ENCODE data around the gene DNAH5.

The DNAH5 gene

GRCh38 chr5:13700626-13701025 lies 243.9 kb downstream of the DNAH5 start:
- DNase-seq = no peak

GRCh38 chr5:13698885-13699284 lies 245.6 kb downstream of the DNAH5 start:
- no peak for DNase-seq

GRCh38 chr5:13695076-13695712 lies 249.3 kb downstream of the DNAH5 start:
- DNase-seq = no peak

- no peak for DNase-seq
Measured at GRCh38 chr5:13692172-13692571, 252.3 kb downstream of the DNAH5 start.

GRCh38 chr5:13676531-13676930 lies 268.0 kb downstream of the DNAH5 start:
- no peak for DNase-seq

GRCh38 chr5:13674391-13674790 lies 270.1 kb downstream of the DNAH5 start:
- no peak for DNase-seq

- no peak for DNase-seq
Measured at GRCh38 chr5:13673511-13673910, 271.0 kb downstream of the DNAH5 start.

- DNase-seq = no peak
Measured at GRCh38 chr5:13664377-13664776, 280.1 kb downstream of the DNAH5 start.

GRCh38 chr5:13662626-13663025 lies 281.9 kb downstream of the DNAH5 start:
- no peak for DNase-seq

- DNase-seq = no peak
Measured at GRCh38 chr5:13661272-13661671, 283.2 kb downstream of the DNAH5 start.

GRCh38 chr5:13660072-13660471 lies 284.4 kb downstream of the DNAH5 start:
- no peak for DNase-seq

GRCh38 chr5:13659391-13659790 lies 285.1 kb downstream of the DNAH5 start:
- DNase-seq = no peak

GRCh38 chr5:13658761-13659160 lies 285.7 kb downstream of the DNAH5 start:
- DNase-seq = no peak

GRCh38 chr5:13658152-13658551 lies 286.3 kb downstream of the DNAH5 start:
- no peak for DNase-seq

- no peak for DNase-seq
Measured at GRCh38 chr5:13653709-13654108, 290.8 kb downstream of the DNAH5 start.

GRCh38 chr5:13649656-13650055 lies 294.8 kb downstream of the DNAH5 start:
- DNase-seq = no peak

GRCh38 chr5:13648822-13649221 lies 295.7 kb downstream of the DNAH5 start:
- DNase-seq = no peak

- no peak for DNase-seq
Measured at GRCh38 chr5:13643734-13644133, 300.8 kb downstream of the DNAH5 start.

GRCh38 chr5:13643196-13643595 lies 301.3 kb downstream of the DNAH5 start:
- no peak for DNase-seq
